ENCODE data around the gene OR2M4.
"Not testable (repeated sequence)": the region's sequence is repeated elsewhere in the genome, so short reads cannot be mapped to it uniquely, and the experiment has no call there.

Gene OR2M4, protein sequence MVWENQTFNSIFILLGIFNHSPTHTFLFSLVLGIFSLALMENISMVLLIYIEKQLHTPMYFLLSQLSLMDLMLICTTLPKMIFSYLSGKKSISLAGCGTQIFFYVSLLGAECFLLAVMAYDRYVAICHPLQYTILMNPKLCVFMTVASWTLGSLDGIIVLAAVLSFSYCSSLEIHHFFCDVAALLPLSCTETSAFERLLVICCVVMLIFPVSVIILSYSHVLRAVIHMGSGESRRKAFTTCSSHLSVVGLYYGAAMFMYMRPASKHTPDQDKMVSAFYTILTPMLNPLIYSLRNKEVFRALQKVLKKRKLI

DNA sequence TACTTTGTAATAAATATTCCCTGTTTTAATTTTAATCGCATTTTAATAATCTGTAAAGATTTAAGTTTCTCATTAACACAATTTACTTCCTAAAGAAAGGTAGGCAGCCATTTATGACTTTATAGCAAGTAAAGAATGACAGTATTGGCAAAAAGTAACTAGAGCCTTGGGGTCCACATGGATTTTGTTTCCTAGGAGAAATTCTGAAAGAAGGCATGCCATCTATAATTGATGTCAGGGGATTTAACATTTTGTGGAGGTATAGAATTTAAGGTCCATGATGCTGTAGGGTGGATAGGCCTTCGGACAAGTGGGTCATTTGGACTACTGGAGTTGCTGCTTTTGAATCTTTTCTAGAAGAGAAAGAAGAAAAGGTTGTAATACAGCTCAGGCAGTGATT, at the start of gene OR2M4:
TSS of gene OR2M4 (plus strand) at position 301 of the 400 bp plus-strand sequence. CDS start 7,512 bp downstream, outside the sequence.
- no peaks in the 10 kb centered on the region for H3K4me1 ChIP-seq (ENCODE audit: control insufficient read depth, low read depth, low read length)
- H3K27me3 ChIP-seq (ENCODE audit: control insufficient read depth, insufficient read depth, low read length), result no peaks in the 10 kb centered on the region
- peaks cover 70% of the 10 kb centered on the region for H3K9me3 ChIP-seq (ENCODE audit: control insufficient read depth, low read depth, low read length)
- H3K36me3 ChIP-seq (ENCODE audit: control insufficient read depth, low read depth, low read length), result no peaks in the 10 kb centered on the region
- no peak within 1 kb of the TSS for H3K27ac ChIP-seq (ENCODE audit: low read length)
- H3K9ac ChIP-seq (ENCODE audit: low read length), result no peak within 1 kb of the TSS
- H3K4me3 ChIP-seq (ENCODE audit: low read length), result no peak within 1 kb of the TSS

DNA sequence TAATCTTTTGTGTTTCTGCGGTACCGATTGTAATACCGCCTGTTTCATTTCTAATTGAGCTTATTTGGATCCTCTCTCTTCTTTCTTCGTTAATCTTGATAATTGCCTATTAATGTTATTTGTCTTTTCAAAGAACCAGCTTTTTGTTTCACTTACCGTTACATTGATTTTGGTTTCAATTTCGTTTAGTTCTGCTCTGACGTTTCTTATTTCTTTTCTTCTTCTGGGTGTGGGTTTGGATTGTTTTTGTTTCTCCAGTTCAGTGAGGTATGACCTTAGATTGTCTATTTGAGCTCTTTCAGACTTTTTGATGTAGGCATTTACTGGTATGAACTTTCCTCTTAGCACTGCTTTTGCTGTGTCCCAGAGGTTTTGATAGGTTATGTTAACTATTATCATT, 47.2 kb upstream of the OR2M4 start:
- Histone ChIP-seq H3K27ac (ENCODE audit: low read length) (no peak overlapping the region), H3K9me3 (ENCODE audit: control insufficient read depth, low read depth, low read length) (peaks cover 65% of the 10 kb centered on the region), H3K9ac (ENCODE audit: low read length) (no peak overlapping the region), H3K4me3 (ENCODE audit: low read length) (no peak overlapping the region), H3K36me3 (ENCODE audit: control insufficient read depth, low read depth, low read length) (no peaks in the 10 kb centered on the region), H3K4me1 (ENCODE audit: control insufficient read depth, low read depth, low read length) (no peaks in the 10 kb centered on the region), H3K27me3 (ENCODE audit: control insufficient read depth, insufficient read depth, low read length) (no peaks in the 10 kb centered on the region)

DNA sequence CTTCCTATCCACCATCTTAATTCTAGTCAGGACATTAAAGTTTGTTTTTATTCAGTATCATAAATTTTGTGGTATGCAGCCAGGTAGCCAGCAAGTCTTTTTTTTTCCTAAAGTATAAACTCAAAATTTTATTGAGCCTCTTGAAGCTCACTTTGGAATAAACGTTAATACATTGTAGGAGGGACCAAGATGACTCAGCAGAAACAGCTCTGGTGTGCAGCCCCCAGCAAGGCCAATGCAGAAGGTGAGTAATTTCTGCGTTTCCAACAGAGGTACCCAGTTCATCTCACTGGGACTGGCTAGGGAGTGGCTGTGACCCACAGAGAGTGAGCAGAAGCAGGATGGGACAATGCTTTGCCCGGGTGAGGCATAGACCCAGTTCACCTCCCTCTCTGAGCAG, 43.9 kb upstream of the OR2M4 start:
- Histone ChIP-seq H3K9ac (ENCODE audit: low read length) (no peak overlapping the region), H3K27ac (ENCODE audit: low read length) (no peak overlapping the region), H3K27me3 (ENCODE audit: control insufficient read depth, insufficient read depth, low read length) (no peaks in the 10 kb centered on the region), H3K36me3 (ENCODE audit: control insufficient read depth, low read depth, low read length) (no peaks in the 10 kb centered on the region), H3K4me3 (ENCODE audit: low read length) (no peak overlapping the region), H3K9me3 (ENCODE audit: control insufficient read depth, low read depth, low read length) (peaks cover 67% of the 10 kb centered on the region), H3K4me1 (ENCODE audit: control insufficient read depth, low read depth, low read length) (no peaks in the 10 kb centered on the region)

DNA sequence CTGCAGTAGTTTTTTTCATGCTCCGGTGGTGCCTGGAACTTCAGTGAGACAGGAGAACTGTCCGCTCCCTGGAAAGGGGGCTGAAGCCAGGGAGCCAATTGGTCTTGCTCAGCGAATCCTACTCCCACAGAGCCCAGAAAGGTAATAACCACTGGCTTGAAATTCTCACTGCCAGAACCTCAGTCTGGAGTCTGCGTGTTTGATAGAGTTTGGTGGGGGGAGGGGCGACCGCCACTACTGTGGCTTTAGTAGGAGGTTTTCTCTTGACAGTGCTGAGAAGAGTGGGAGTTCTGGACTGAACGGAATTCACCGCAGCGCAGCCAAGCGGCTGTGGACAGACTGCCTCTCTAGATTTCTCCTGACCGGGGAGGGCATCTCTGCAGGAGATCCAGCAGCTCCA, 42.2 kb upstream of the OR2M4 start:
- Histone ChIP-seq H3K27me3 (ENCODE audit: control insufficient read depth, insufficient read depth, low read length) (no peaks in the 10 kb centered on the region), H3K4me1 (ENCODE audit: control insufficient read depth, low read depth, low read length) (no peaks in the 10 kb centered on the region), H3K9ac (ENCODE audit: low read length) (no peak overlapping the region), H3K36me3 (ENCODE audit: control insufficient read depth, low read depth, low read length) (no peaks in the 10 kb centered on the region), H3K4me3 (ENCODE audit: low read length) (no peak overlapping the region), H3K27ac (ENCODE audit: low read length) (no peak overlapping the region), H3K9me3 (ENCODE audit: control insufficient read depth, low read depth, low read length) (peaks cover 64% of the 10 kb centered on the region)

DNA sequence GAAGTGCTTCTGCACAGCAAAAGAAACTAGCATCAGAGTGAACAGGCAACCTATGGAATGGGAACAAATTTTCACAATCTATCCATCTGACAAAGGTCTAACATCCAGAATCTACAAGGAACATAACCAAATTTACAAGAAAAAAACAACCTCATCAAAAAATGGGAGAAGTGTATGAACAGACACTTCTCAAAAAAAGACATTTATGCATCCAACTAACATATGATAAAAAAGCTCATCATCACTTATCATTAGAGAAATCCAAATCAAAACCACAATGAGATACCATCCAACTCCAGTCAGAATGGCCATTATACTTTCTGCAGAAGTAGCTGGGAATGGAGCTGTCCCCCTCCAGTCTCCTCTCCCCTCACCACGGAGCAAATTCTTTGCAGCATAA, 37.1 kb upstream of the OR2M4 start:
- Histone ChIP-seq H3K9me3 (ENCODE audit: control insufficient read depth, low read depth, low read length) (peaks cover 59% of the 10 kb centered on the region), H3K9ac (ENCODE audit: low read length) (no peak overlapping the region), H3K36me3 (ENCODE audit: control insufficient read depth, low read depth, low read length) (no peaks in the 10 kb centered on the region), H3K27ac (ENCODE audit: low read length) (no peak overlapping the region), H3K27me3 (ENCODE audit: control insufficient read depth, insufficient read depth, low read length) (no peaks in the 10 kb centered on the region), H3K4me1 (ENCODE audit: control insufficient read depth, low read depth, low read length) (no peaks in the 10 kb centered on the region), H3K4me3 (ENCODE audit: low read length) (no peak overlapping the region)

DNA sequence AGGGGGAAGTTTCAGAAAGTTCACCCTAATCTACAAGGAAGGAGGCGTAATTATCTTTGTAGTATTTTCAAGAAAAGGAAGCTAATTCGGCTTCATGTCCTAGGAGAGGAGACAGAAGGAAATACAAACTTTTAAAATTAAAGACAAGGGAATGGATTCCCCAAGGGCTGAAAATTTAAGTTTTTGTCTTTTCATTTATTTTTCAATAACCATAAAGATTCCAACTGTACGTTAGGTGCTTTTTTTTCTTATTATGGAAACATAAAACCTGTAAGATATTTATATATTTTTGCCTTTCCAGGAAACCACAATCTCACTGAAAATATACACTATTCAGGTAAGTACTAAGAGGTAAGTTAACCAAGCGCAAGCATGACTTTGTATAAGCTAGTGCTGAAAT, 34.3 kb upstream of the OR2M4 start, which contains the start of gene OR2M3:
TSS of gene OR2M3 (plus strand) at position 301 of the 400 bp plus-strand sequence. CDS start 5,803 bp downstream, outside the sequence.
- no peak within 1 kb of the TSS for H3K27ac ChIP-seq (ENCODE audit: low read length)
- no peaks in the 10 kb centered on the region for H3K4me1 ChIP-seq (ENCODE audit: control insufficient read depth, low read depth, low read length)
- H3K9ac ChIP-seq (ENCODE audit: low read length), result no peak within 1 kb of the TSS
- no peaks in the 10 kb centered on the region for H3K36me3 ChIP-seq (ENCODE audit: control insufficient read depth, low read depth, low read length)
- peaks cover 58% of the 10 kb centered on the region for H3K9me3 ChIP-seq (ENCODE audit: control insufficient read depth, low read depth, low read length)
- no peaks in the 10 kb centered on the region for H3K27me3 ChIP-seq (ENCODE audit: control insufficient read depth, insufficient read depth, low read length)
- H3K4me3 ChIP-seq (ENCODE audit: low read length), result no peak within 1 kb of the TSS

DNA sequence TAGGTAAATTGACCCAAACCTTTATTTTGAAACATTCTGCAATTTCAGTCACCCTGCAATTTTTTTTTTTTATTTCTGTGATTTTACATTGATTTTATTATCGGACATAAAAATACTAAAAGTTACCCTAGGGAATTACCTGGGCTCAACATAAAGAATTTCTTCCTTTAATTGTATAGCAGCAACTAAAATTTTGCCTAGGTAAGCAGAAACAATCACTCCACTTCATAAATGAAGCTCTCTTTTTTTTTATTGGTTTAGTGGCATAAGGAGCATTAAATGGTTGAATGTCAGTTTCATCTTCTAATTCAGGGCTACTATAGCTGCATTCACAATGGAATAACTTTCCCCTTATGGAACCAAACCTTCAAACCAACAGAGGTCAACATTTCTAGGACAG, 15.3 kb upstream of the OR2M4 start:
- no peaks in the 10 kb centered on the region for H3K27me3 ChIP-seq (ENCODE audit: control insufficient read depth, insufficient read depth, low read length)
- no peak overlapping the region for H3K9ac ChIP-seq (ENCODE audit: low read length)
- H3K27ac ChIP-seq (ENCODE audit: low read length), result no peak overlapping the region
- no peaks in the 10 kb centered on the region for H3K36me3 ChIP-seq (ENCODE audit: control insufficient read depth, low read depth, low read length)
- H3K4me3 ChIP-seq (ENCODE audit: low read length), result no peak overlapping the region
- no peaks in the 10 kb centered on the region for H3K4me1 ChIP-seq (ENCODE audit: control insufficient read depth, low read depth, low read length)
- H3K9me3 ChIP-seq (ENCODE audit: control insufficient read depth, low read depth, low read length), result peaks cover 61% of the 10 kb centered on the region

DNA sequence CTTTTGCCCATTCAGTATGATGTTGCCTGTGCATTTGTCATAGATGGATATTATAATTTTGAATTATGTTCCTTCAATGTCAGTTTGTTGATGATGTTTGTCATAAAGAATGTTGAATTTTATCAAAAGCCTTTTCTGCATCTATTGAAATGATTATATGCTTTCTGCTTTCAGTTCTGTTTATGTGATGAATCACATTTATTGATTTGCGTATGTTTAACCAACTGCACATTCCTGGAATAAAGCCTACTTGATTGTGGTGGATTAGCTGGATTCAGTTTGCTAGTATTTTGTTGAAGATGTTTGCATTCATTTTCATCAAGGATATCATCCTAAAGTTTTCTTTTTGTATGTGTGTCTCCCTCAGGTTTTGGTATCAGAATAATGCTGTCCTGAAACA, 5.7 kb upstream of the OR2M4 start:
- Histone ChIP-seq H3K9ac (ENCODE audit: low read length) (no peak overlapping the region), H3K27ac (ENCODE audit: low read length) (no peak overlapping the region), H3K4me1 (ENCODE audit: control insufficient read depth, low read depth, low read length) (no peaks in the 10 kb centered on the region), H3K27me3 (ENCODE audit: control insufficient read depth, insufficient read depth, low read length) (no peaks in the 10 kb centered on the region), H3K4me3 (ENCODE audit: low read length) (no peak overlapping the region), H3K36me3 (ENCODE audit: control insufficient read depth, low read depth, low read length) (no peaks in the 10 kb centered on the region), H3K9me3 (ENCODE audit: control insufficient read depth, low read depth, low read length) (peaks cover 65% of the 10 kb centered on the region)

DNA sequence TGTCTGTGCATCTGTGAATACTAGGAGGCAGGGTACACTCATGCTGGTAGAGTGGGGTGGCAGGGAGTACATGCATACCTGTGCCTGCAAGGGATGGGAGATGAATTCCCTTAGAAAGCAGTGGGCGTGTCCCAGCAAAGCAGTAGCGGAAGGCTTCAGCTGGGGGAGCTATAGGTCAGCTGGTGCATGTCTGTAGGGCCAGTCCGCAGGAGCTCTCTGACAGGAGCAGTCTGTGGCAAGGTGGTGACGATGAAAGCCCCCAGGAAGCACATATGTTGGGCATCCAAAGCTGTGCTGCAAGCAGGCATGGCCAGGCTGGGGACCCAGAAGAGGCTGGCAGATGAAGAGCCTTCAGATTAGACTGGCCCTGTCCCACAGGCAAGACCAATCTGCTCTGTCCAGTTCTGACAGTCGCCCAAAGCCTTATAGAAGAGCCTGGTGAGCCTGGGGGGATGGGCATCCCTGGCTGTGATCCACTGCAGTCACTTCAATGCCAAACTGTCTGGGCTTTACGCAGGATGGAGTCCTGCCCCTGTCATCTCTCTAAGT, 1.8 kb upstream of the OR2M4 start:
- Histone ChIP-seq H3K4me3 (ENCODE audit: low read length) (no peak overlapping the region), H3K9me3 (ENCODE audit: control insufficient read depth, low read depth, low read length) (peaks cover 73% of the 10 kb centered on the region), H3K27me3 (ENCODE audit: control insufficient read depth, insufficient read depth, low read length) (no peaks in the 10 kb centered on the region), H3K4me1 (ENCODE audit: control insufficient read depth, low read depth, low read length) (no peaks in the 10 kb centered on the region), H3K27ac (ENCODE audit: low read length) (no peak overlapping the region), H3K9ac (ENCODE audit: low read length) (no peak overlapping the region), H3K36me3 (ENCODE audit: control insufficient read depth, low read depth, low read length) (no peaks in the 10 kb centered on the region)

DNA sequence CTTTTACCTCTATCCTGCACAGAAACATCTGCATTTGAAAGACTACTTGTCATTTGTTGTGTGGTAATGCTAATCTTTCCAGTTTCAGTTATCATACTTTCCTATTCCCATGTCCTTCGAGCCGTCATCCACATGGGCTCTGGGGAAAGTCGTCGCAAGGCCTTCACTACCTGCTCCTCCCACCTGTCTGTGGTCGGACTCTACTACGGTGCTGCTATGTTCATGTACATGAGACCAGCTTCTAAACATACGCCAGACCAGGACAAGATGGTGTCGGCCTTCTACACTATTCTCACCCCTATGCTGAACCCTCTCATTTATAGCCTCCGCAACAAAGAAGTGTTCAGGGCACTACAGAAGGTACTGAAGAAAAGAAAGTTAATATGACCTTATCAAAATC, 8.3 kb downstream of the OR2M4 start:
- no peak overlapping the region for H3K4me3 ChIP-seq (ENCODE audit: low read length)
- no peaks in the 10 kb centered on the region for H3K27me3 ChIP-seq (ENCODE audit: control insufficient read depth, insufficient read depth, low read length)
- H3K4me1 ChIP-seq (ENCODE audit: control insufficient read depth, low read depth, low read length), result no peaks in the 10 kb centered on the region
- peaks cover 62% of the 10 kb centered on the region for H3K9me3 ChIP-seq (ENCODE audit: control insufficient read depth, low read depth, low read length)
- no peak overlapping the region for H3K9ac ChIP-seq (ENCODE audit: low read length)
- H3K36me3 ChIP-seq (ENCODE audit: control insufficient read depth, low read depth, low read length), result no peaks in the 10 kb centered on the region
- H3K27ac ChIP-seq (ENCODE audit: low read length), result no peak overlapping the region

DNA sequence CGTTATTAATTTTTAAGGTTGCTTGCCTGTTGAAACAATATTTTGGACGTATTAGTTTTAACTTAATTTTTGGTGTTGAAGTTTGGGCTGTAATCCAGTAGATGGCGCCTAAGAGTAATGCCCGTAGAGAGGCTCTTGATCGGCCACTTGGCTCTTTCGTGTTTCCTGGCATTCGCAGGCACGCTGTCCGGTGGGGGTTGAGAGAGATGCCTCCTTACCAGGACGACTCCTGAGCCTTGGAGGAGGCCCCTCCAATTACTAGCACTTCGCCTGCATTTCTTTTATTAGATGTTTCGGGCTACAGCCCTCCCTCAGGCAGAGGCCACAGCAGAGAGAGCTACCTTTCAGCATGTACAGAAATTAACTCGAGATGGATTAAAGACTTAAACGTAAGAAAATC, 12.0 kb downstream of the OR2M4 start:
- Histone ChIP-seq H3K4me3 (ENCODE audit: low read length) (no peak overlapping the region), H3K27me3 (ENCODE audit: control insufficient read depth, insufficient read depth, low read length) (no peaks in the 10 kb centered on the region), H3K9me3 (ENCODE audit: control insufficient read depth, low read depth, low read length) (peaks cover 66% of the 10 kb centered on the region), H3K27ac (ENCODE audit: low read length) (no peak overlapping the region), H3K36me3 (ENCODE audit: control insufficient read depth, low read depth, low read length) (no peaks in the 10 kb centered on the region), H3K9ac (ENCODE audit: low read length) (no peak overlapping the region), H3K4me1 (ENCODE audit: control insufficient read depth, low read depth, low read length) (no peaks in the 10 kb centered on the region)

DNA sequence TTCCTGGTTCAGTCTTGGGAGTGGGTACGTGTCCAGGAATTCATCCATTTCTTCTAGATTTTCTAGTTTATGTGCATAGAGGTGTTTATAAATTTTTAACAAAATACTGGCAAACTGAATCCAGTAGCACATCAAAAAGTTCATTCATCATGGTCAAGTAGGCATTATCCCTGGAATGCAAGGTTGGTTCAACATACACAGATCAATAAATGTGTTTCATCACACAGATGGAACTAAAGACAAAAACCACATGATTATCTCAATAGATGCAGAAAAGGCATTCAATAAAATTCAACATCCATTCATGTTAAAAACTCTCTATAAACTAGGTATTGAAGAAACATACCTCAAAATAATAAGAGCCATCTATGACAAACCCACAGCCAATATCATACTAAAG, 28.1 kb downstream of the OR2M4 start:
- not testable (repeated sequence) for H3K27ac ChIP-seq (ENCODE audit: low read length); H3K36me3 ChIP-seq (ENCODE audit: control insufficient read depth, low read depth, low read length); H3K9ac ChIP-seq (ENCODE audit: low read length); H3K4me3 ChIP-seq (ENCODE audit: low read length); H3K27me3 ChIP-seq (ENCODE audit: control insufficient read depth, insufficient read depth, low read length); H3K4me1 ChIP-seq (ENCODE audit: control insufficient read depth, low read depth, low read length)
- H3K9me3 ChIP-seq (ENCODE audit: control insufficient read depth, low read depth, low read length), result peaks cover 35% of the 10 kb centered on the region
